NT2/D1 (cell line): Measurements from ENCODE around the gene ELP5.

ENCODE experiments used
- DNase-seq: peaks from one replicate; pipeline ENCODE4 v3.0.0-alpha.2; 2011; ENCODE audit warnings: low read depth, low spot score
- H3K27me3 ChIP-seq: 2 replicates; pipeline ENCODE4 v1.6.0; 2011; ENCODE audit warnings: mild to moderate bottlenecking; ENCODE audit not compliant: insufficient read length, insufficient read depth
- H3K36me3 ChIP-seq: 2 replicates; pipeline ENCODE4 v1.6.1; 2011; ENCODE audit warnings: mild to moderate bottlenecking, low read length, mixed read lengths; ENCODE audit not compliant: insufficient read depth, insufficient read length
- H3K4me1 ChIP-seq: 2 replicates; pipeline ENCODE4 v1.5.1; 2011; ENCODE audit not compliant: insufficient read depth, insufficient read length
- H3K4me3 ChIP-seq: 2 replicates; pipeline ENCODE4 v1.5.1; 2011; ENCODE audit warnings: low read depth; ENCODE audit not compliant: insufficient read length
- H3K9ac ChIP-seq: 2 replicates; pipeline ENCODE4 v1.6.0; 2011; ENCODE audit warnings: low read depth; ENCODE audit not compliant: insufficient read length
- H3K9me3 ChIP-seq: 2 replicates; pipeline ENCODE4 v1.5.1; 2011; ENCODE audit warnings: mild to moderate bottlenecking, low read length; ENCODE audit not compliant: insufficient read depth
- SUZ12 ChIP-seq: IDR thresholded peaks from 2 replicates; pipeline ENCODE4 v1.6.1; 2011; ENCODE audit not compliant: insufficient read length, insufficient read depth; ENCODE audit errors: extremely low read depth
- YY1 ChIP-seq: IDR thresholded peaks from 2 replicates; pipeline ENCODE4 v1.6.1; 2011; ENCODE audit not compliant: insufficient read length, insufficient read depth
- ZNF274 ChIP-seq: IDR thresholded peaks from 2 replicates; pipeline ENCODE4 v1.6.1; 2011; ENCODE audit warnings: mild to moderate bottlenecking, low read depth, low read length

ELP5 gene

DNA sequence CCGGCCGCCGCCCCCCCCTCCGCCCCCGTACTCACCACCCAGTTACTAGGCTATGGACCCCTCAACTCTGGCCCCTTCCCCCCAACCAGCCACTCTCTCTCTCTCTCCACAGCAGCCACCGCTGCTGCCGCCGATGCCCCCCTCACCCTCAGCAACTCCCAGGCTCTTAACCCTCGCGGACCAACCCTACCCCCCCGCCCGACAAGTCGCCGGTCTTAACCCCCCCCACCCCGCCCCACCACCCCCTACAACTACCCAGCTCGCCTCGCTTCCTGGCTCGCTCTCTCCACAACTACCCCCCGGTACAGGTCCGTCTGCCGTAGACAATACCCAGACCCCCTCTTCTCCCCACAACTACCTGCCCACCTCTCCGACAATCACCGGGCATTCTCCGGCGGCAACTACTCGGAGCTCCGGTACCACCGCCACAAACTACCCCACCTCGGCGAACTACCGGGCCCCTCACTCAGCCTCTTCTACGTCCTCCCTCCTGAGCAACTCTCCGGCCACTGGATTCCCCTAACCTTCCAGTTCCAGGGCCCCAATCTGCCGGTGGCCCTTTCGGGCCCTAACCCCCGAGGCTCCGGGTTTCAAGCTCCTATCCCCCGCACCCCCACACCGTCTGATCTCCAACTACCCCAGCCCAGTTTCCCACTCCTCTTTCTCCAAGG, 13.5 kb upstream of the ELP5 start:
- H3K9ac ChIP-seq: peak overlapping the region; percentile 98
- peaks cover 9% of the 10 kb centered on the region for H3K4me1 ChIP-seq
- H3K27me3 ChIP-seq: no peaks in the 10 kb centered on the region
- no peaks in the 10 kb centered on the region for H3K9me3 ChIP-seq
- no peak for TF ChIP-seq ZNF274
- peaks cover 42% of the 10 kb centered on the region for H3K36me3 ChIP-seq
- peak overlapping the region; percentile 86 for H3K4me3 ChIP-seq
- no peak for DNase-seq

DNA sequence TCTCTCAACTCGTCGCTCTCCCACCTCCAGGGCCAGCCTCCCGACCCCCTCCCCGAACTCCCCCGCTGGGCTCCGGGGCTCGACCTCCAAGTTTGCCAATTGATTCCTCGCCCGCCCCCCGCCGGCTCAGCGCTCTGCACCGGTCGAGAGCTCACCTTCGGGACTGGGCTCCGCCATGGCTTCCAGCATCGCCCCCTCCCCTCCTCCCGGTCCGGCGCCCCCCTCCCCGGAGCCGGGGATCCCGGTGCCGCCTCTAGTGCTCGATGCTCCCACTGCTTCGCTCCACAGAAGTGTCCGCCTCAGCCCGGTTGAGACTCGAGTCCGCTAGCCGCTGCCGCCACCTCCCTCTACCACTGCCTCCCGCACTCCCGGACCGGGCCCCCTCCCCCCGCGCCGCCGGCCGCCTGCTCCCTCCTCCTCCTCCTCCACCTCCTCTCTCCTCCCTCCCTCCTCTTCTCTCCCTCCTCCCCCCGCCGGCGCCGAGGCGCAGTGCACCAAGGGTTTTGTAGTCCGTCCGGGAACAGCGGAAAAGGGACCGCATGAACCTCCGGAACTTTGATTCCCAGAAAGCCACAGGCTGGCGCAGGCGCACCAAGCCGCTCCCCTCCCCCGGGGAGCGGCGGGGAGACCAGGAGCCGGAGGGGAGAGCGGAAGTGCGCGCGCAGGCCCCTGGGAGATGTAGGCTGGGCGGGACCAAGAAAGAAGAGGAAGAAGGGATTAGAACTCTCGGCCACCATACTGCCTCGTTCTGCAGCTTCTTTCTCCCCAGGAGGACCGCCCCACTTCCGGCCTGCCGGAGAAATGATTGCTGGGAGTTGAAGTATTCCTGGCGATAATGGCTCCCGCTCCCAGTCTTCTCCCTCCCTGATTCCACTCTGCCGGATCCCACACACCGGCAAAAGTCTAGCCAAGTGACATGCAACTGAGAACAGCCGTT, 12.7 kb upstream of the ELP5 start, which contains the start of gene PHF23:
TSS of gene PHF23 (minus strand) at position 367 of the 937 bp plus-strand sequence. CDS start at position 189, 178 bp downstream.
- DNase-seq: peak; percentile 96
- H3K4me1 ChIP-seq: peaks cover 9% of the 10 kb centered on the region
- H3K9me3 ChIP-seq: no peaks in the 10 kb centered on the region
- peaks cover 49% of the 10 kb centered on the region for H3K36me3 ChIP-seq
- H3K9ac ChIP-seq: peak within 1 kb of the TSS; percentile 98
- H3K4me3 ChIP-seq: peak within 1 kb of the TSS; percentile 86
- no peaks in the 10 kb centered on the region for H3K27me3 ChIP-seq
- TF ChIP-seq ZNF274 (no peak), SUZ12 (no peak), YY1 (no peak)

DNA sequence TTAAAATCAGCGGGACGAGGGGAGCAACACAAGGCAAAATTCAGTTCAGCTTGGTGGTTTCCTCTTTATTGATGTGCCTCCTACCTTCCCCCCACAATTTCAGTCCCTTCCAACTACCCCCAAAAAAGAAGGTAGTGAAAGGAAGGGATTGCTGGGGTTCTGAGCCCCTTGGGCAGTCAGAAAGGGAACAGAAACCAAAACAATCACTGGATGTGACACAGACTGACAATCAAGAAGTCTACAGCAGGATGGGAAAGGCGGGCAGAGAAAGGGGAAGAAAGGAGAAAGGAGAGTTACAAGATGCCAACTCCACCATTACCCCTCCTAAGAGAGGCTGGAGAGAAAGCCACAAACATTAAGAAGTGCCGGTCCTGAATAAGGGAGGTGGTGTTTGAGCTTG, 11.6 kb upstream of the ELP5 start:
- H3K4me1 ChIP-seq: peaks cover 9% of the 10 kb centered on the region
- DNase-seq: no peak
- no peak overlapping the region for H3K4me3 ChIP-seq
- no peaks in the 10 kb centered on the region for H3K9me3 ChIP-seq
- H3K27me3 ChIP-seq: no peaks in the 10 kb centered on the region
- TF ChIP-seq SUZ12 (no peak), YY1 (no peak), ZNF274 (no peak)
- peak overlapping the region; percentile 93 for H3K9ac ChIP-seq
- H3K36me3 ChIP-seq: peaks cover 46% of the 10 kb centered on the region

DNA sequence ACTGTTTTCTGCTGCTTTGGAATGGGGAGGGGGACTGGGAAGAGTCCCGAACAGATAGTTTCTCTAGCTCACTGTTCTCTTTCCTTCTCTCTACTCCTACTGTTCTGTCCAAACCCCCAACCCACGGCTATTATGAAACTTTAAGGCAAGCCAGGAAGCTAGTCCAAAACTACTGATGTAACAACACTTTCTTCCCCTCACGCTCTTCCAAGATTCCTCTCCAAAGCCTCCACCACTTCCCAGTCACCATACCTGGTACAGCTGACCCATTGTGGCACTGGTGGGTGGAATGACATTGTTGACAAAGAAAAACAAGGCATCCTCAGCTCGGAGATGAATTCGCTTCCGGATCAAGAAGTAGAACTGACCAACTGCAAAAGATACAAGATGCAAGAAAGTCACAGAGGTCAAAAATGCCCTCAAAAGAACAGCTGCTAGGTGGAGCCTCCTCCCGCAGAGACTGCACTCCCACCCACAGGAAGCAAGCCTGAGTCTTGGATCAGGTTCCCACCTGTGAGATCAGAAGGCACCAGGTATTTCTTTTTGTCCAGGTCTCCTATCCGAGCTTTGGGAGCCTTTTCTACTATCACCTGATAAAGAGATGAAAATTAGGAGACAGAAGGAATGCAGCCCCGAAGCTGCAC, 10.8 kb upstream of the ELP5 start:
- H3K4me1 ChIP-seq: peaks cover 6% of the 10 kb centered on the region
- H3K4me3 ChIP-seq: peak overlapping the region; percentile 92
- H3K36me3 ChIP-seq: peaks cover 44% of the 10 kb centered on the region
- DNase-seq: no peak
- TF ChIP-seq SUZ12: no peak
- no peaks in the 10 kb centered on the region for H3K9me3 ChIP-seq
- H3K9ac ChIP-seq: peak overlapping the region; percentile 93
- no peaks in the 10 kb centered on the region for H3K27me3 ChIP-seq

DNA sequence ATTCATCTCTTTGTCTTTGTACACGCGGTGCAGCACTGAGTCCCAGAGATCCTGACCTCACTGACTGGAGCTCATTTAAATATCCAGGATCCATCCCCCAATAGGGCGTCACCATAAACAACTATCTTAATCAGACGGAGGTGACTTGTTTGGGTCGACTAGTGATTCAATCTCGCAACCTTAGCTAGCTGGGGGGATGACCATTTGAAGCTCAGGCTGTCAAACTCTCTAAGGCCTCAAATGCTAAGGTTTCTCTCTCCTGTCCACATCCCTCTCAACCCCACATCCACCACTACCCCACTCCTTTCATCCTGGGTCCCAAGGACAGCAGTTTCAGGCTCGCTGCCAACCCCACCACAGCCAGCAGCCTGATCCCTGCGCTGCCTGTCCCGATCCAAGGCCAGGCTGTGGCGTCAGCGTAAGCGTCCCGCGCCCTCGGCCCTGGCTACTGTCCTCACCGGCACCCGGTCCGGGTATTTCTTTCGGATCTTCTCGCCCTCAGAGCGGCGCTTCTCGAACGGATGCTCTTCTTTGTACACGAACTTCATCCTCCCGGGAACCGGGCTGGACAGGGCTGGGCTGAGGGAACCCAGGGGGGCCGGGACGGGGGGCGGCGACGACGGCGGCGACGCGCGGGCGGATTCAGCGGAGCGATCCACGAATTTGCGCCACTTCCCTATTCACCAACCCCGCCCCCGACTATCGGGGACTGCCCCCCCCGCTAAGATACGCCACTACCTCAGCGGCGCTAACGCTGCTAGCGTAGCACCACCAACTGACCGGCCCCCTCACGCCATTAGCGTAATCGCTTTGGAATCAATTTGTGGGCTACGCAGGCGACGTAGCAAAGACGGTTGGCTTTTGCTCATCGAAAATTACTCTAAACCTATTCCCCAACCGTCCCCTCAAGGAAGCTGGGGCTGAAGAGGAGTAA, 10.0 kb upstream of the ELP5 start, which contains the start of gene GABARAP:
TSS of gene GABARAP (minus strand) at position 667 of the 934 bp plus-strand sequence. CDS start at position 548, 119 bp downstream.
- Histone ChIP-seq H3K4me3 (peak within 1 kb of the TSS; percentile 92), H3K27me3 (no peaks in the 10 kb centered on the region), H3K9me3 (no peaks in the 10 kb centered on the region), H3K9ac (peak within 1 kb of the TSS; percentile 93), H3K4me1 (peaks cover 2% of the 10 kb centered on the region), H3K36me3 (peaks cover 44% of the 10 kb centered on the region)
- TF ChIP-seq YY1 (no peak), ZNF274 (no peak), SUZ12 (no peak)
- peak; percentile 59 for DNase-seq

DNA sequence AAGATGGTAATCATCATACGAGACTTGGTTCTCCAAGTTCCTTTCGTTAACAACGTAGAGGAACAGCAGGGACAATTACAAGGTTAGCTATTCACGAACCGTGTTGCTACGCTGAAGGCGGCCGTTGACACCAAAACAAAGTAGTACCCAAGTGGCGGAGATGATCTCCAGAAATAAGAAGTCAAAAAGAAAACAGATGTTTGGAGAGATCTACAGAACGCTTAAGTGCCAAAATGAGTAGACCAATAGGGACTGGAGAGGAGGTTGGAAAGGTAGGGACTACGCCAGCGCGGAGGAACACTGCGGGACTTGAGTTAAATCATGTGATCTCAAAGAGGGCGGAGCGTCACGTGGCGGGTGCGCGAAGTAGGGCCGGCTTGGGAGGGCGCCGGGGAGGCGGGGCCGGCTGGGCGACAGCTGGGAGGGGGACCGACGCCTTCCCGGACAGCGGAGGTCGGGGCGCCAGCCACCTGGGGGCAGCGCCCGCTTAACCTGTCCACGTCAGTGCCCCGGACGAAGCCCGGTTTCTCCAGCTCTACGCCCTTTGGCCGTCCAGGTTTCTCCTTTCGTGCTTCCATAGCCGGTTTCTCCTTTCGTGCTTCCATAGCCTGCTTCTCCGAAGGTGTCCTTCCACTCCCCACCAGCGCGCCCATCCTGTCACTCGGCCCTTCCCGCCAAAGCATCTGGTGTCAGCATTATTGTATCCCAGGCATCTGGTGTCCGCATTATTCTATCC, 9.1 kb upstream of the ELP5 start:
- peak; percentile 87 for DNase-seq
- no peak for TF ChIP-seq ZNF274
- no peak for TF ChIP-seq YY1
- TF ChIP-seq SUZ12: no peak
- peaks cover 39% of the 10 kb centered on the region for H3K36me3 ChIP-seq
- peaks cover 2% of the 10 kb centered on the region for H3K4me1 ChIP-seq
- peak overlapping the region; percentile 93 for H3K9ac ChIP-seq
- H3K9me3 ChIP-seq: no peaks in the 10 kb centered on the region
- no peaks in the 10 kb centered on the region for H3K27me3 ChIP-seq
- H3K4me3 ChIP-seq: peak overlapping the region; percentile 92
